K562 (cell line): Measurements from ENCODE around the gene NRIP2. TPM values are rescaled to one million over a fixed set of nuclear protein-coding genes. Genes with fewer than 3 reads are reported as not detected.
A peak's percentile ranks its signal among the peaks of the same experiment; 100 is the strongest.

Source experiments
- ATF7 ChIP-seq: fragments of 450-650 bp; IDR thresholded peaks from 2 replicates; pipeline ENCODE4 v1.7.1; 2014; ENCODE audit warnings: mild to moderate bottlenecking, moderate library complexity
- E4F1 ChIP-seq: fragments of 250-450 bp; sonication (Bioruptor Pico); IDR thresholded peaks from 2 replicates; pipeline ENCODE4 v1.5.0; 2021; ENCODE audit warnings: mild to moderate bottlenecking, borderline replicate concordance
- KDM4B ChIP-seq, 2 experiments: fragments of 450-650 bp in 1 of 2; sonication (generic) in 1 of 2; IDR thresholded peaks; 2 replicates each; pipeline ENCODE4 v1.6.1; 2016 to 2017; ENCODE audit warnings: borderline replicate concordance in 2 of 2, antibody characterized with exemption in 1 of 2, low read depth in 1 of 2, mild to moderate bottlenecking in 1 of 2
- KLF13 ChIP-seq: fragments of 450-650 bp; IDR thresholded peaks from 2 replicates; pipeline ENCODE4 v1.6.1; 2016; ENCODE audit warnings: missing genetic modification characterization, low read depth, mild to moderate bottlenecking, missing compliant biosample characterization, moderate library complexity, borderline replicate concordance
- L3MBTL2 ChIP-seq: fragments of 450-650 bp; IDR thresholded peaks from 2 replicates; pipeline ENCODE4 v1.6.1; 2016; ENCODE audit warnings: mild to moderate bottlenecking, moderate library complexity
- SMAD4 ChIP-seq: fragments of 250-450 bp; sonication (Bioruptor Pico); conservative IDR thresholded peaks from 2 replicates; pipeline ENCODE4 v1.8.0; 2021; ENCODE audit warnings: inconsistent platforms, mild to moderate bottlenecking, moderate library complexity
- SNRNP70 ChIP-seq: fragments of 200-400 bp; formaldehyde crosslinking; optimal IDR thresholded peaks from 2 replicates; pipeline ENCODE3; 2017; ENCODE audit warnings: low read depth, low read length
- SUPT5H ChIP-seq: fragments of 450-650 bp; IDR thresholded peaks from 2 replicates; pipeline ENCODE4 v1.6.1; 2016
- XRCC3 ChIP-seq: fragments of 450-650 bp; IDR thresholded peaks from 2 replicates; pipeline ENCODE4 v1.6.1; 2017; ENCODE audit warnings: mild to moderate bottlenecking, moderate library complexity
- XRCC4 ChIP-seq: IDR thresholded peaks from one replicate; pipeline ENCODE4 v1.6.1; 2011; ENCODE audit not compliant: insufficient read depth, insufficient read length; ENCODE audit errors: extremely low read depth
- ZNF133 ChIP-seq: fragments of 250-450 bp; sonication (Bioruptor Pico); IDR thresholded peaks from 2 replicates; pipeline ENCODE4 v1.4.0; 2020; ENCODE audit warnings: mild to moderate bottlenecking
- polyA plus RNA-seq, 8 experiments: library from polyadenylated mRNA; depleted of rRNA in 4 of 8; stranded (reverse) in 5 of 8; unstranded in 3 of 8; fragments of >200 nt; fragmentation: Nextera tagmentation in 2 of 8; fragmentation: Illumina TruSeq in 1 of 8; extraction: Ambion mirVana in 2 of 8; extraction: Trizol in 1 of 8; gene quantifications; 2 replicates each; pipeline versions ENCODE4 v1.2.1 to v1.2.3, GENCODE V29; 2011 to 2014; ENCODE audit warnings: inconsistent platforms in 1 of 8, missing spikeins in 1 of 8
- total RNA-seq, 7 experiments: library from RNA; depleted of rRNA in 6 of 7; stranded (reverse); fragments of >200 nt in 6 of 7; fragmentation: Illumina TruSeq in 2 of 7; extraction: Trizol in 2 of 7; gene quantifications; 2 replicates each; pipeline versions ENCODE4 v1.2.1 to v1.2.3, GENCODE V29; 2011 to 2021; ENCODE audit warnings: low replicate concordance in 1 of 7
- TF ChIP-seq, protein P1 (sequence below), 2 experiments: fragments of 450-650 bp; formaldehyde crosslinking in 1 of 2; IDR thresholded peaks; 2 replicates each; pipeline versions ENCODE4 v1.4.0 to v1.6.1; 2014 to 2020; ENCODE audit warnings: mild to moderate bottlenecking in 2 of 2, borderline replicate concordance in 1 of 2, low read depth in 1 of 2
- TF ChIP-seq, protein P2 (sequence below), 2 experiments: fragments of 450-650 bp; conservative IDR thresholded peaks; 2 replicates each; pipeline ENCODE4 v1.6.1; 2017; ENCODE audit warnings: mild to moderate bottlenecking in 2 of 2, moderate library complexity in 2 of 2
- TF ChIP-seq, protein P3 (sequence below): IDR thresholded peaks from 2 replicates; pipeline ENCODE4 v1.6.1; 2014; ENCODE audit warnings: antibody characterized with exemption

NRIP2 gene
- total and polyA plus RNA-seq, 9 of the 15 experiments (the other 6 are each of a cell fraction or from before 2014, with no cell fraction given) = 0.07 to 0.10 TPM; not detected in 7

DNA sequence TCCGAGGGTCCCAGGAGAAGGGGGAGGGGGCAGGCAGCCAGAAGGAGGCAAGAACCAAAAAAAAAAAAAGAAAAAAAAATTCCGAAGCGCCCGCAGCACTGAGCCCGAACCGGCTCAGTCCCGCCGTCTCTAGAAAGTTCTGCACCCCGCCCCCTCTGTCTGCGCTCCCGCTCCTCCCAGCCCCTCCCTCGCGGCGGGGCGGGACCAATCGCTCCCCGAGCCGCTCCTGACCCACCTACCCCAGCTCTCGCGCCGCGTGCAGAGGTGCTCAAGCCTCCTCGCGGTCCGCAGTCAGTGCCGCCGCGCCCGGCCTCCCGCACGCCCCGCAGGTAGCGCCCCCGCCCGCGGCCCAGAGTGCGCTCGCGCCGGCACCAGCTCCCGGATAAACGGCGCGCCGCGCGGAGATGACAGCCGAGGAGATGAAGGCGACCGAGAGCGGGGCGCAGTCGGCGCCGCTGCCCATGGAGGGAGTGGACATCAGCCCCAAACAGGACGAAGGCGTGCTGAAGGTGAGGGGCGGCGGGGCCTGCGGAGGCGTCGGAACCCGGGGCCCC lies 40.0 kb downstream of the NRIP2 start, which contains the start of gene FKBP4 (continued):
- no peak for TF ChIP-seq E4F1
- no peak for TF ChIP-seq XRCC3
- TF ChIP-seq XRCC4 = no peak
- TF ChIP-seq, protein P1, sequence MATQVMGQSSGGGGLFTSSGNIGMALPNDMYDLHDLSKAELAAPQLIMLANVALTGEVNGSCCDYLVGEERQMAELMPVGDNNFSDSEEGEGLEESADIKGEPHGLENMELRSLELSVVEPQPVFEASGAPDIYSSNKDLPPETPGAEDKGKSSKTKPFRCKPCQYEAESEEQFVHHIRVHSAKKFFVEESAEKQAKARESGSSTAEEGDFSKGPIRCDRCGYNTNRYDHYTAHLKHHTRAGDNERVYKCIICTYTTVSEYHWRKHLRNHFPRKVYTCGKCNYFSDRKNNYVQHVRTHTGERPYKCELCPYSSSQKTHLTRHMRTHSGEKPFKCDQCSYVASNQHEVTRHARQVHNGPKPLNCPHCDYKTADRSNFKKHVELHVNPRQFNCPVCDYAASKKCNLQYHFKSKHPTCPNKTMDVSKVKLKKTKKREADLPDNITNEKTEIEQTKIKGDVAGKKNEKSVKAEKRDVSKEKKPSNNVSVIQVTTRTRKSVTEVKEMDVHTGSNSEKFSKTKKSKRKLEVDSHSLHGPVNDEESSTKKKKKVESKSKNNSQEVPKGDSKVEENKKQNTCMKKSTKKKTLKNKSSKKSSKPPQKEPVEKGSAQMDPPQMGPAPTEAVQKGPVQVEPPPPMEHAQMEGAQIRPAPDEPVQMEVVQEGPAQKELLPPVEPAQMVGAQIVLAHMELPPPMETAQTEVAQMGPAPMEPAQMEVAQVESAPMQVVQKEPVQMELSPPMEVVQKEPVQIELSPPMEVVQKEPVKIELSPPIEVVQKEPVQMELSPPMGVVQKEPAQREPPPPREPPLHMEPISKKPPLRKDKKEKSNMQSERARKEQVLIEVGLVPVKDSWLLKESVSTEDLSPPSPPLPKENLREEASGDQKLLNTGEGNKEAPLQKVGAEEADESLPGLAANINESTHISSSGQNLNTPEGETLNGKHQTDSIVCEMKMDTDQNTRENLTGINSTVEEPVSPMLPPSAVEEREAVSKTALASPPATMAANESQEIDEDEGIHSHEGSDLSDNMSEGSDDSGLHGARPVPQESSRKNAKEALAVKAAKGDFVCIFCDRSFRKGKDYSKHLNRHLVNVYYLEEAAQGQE (IDR thresholded peaks at IDR 0.05; ENCODE audit: borderline replicate concordance) = peak; percentile 89
- TF ChIP-seq, protein P1 (CRISPR knock-in tag; IDR thresholded peaks at IDR 0.05; ENCODE audit: low read depth) = no peak
- TF ChIP-seq ATF7 = 0 out of 2 replicates have a peak, but pooled peaks have one; percentile 22
- peak; percentile 26; the same call in 1 of the 2 replicates for TF ChIP-seq SUPT5H
- TF ChIP-seq, protein P2, sequence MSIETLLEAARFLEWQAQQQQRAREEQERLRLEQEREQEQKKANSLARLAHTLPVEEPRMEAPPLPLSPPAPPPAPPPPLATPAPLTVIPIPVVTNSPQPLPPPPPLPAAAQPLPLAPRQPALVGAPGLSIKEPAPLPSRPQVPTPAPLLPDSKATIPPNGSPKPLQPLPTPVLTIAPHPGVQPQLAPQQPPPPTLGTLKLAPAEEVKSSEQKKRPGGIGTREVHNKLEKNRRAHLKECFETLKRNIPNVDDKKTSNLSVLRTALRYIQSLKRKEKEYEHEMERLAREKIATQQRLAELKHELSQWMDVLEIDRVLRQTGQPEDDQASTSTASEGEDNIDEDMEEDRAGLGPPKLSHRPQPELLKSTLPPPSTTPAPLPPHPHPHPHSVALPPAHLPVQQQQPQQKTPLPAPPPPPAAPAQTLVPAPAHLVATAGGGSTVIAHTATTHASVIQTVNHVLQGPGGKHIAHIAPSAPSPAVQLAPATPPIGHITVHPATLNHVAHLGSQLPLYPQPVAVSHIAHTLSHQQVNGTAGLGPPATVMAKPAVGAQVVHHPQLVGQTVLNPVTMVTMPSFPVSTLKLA (conservative IDR thresholded peaks at IDR 0.05) = peak in 1 of 2 experiments; percentile 74; a peak in 2 of 4 replicates
- 0 out of 2 replicates have a peak, but pooled peaks have one; percentile 13 for TF ChIP-seq SMAD4 (CRISPR knock-in tag)
- TF ChIP-seq KLF13 = 0 out of 2 replicates have a peak, but pooled peaks have one; percentile 53
- no peak for TF ChIP-seq ZNF133 (CRISPR knock-in tag)
- no peak for TF ChIP-seq SNRNP70
- TF ChIP-seq, protein P3, sequence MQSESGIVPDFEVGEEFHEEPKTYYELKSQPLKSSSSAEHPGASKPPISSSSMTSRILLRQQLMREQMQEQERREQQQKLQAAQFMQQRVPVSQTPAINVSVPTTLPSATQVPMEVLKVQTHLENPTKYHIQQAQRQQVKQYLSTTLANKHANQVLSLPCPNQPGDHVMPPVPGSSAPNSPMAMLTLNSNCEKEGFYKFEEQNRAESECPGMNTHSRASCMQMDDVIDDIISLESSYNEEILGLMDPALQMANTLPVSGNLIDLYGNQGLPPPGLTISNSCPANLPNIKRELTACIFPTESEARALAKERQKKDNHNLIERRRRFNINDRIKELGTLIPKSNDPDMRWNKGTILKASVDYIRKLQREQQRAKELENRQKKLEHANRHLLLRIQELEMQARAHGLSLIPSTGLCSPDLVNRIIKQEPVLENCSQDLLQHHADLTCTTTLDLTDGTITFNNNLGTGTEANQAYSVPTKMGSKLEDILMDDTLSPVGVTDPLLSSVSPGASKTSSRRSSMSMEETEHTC = no peak
- TF ChIP-seq L3MBTL2 = peak; percentile 94
- TF ChIP-seq KDM4B (IDR thresholded peaks at IDR 0.05; ENCODE audit: borderline replicate concordance in 2 of 2, low read depth in 1 of 2) = no peak
